Activated CD8-positive, alpha-beta T cell treated with anti-CD3 and anti-CD28 coated beads for 36 hours (primary cell): ENCODE data around the gene SLC9A9. TPM values are rescaled to one million over a fixed set of nuclear protein-coding genes. Genes with fewer than 3 reads are reported as not detected.

Source experiments
- ATAC-seq: fragments of 200-7000 bp; cut with Tn5 transposase; one replicate; pipeline ENCODE4 v1.10.0; 2021; ENCODE audit warnings: mild to moderate bottlenecking, moderate library complexity
- CTCF ChIA-PET: fragments of 350-600 bp; sonication (Branson Sonifier 250); formaldehyde crosslinking; loops from one replicate; lab custom pipeline; 2021; ENCODE audit warnings: antibody characterized with exemption; lab: Charles Lee
- POLR2A ChIA-PET: fragments of 350-600 bp; sonication (Branson Sonifier 250); formaldehyde crosslinking; loops from one replicate; lab custom pipeline; 2021; ENCODE audit warnings: antibody characterized with exemption; lab: Charles Lee
- DNase-seq: peaks from one replicate; pipeline ENCODE4 v3.0.0-alpha.2; 2020
- H3K27ac Mint-ChIP-seq: one replicate; pipeline ENCODE4 v1.8.0; 2021; ENCODE audit warnings: mild to moderate bottlenecking, mixed read lengths
- H3K27me3 Mint-ChIP-seq: one replicate; pipeline ENCODE4 v1.8.0; 2021; ENCODE audit warnings: mixed read lengths
- H3K36me3 Mint-ChIP-seq: one replicate; pipeline ENCODE4 v1.8.0; 2021; ENCODE audit warnings: low read depth, mixed read lengths
- H3K4me1 Mint-ChIP-seq: one replicate; pipeline ENCODE4 v1.8.0; 2021; ENCODE audit warnings: low read depth, mixed read lengths
- H3K4me3 Mint-ChIP-seq: one replicate; pipeline ENCODE4 v1.8.0; 2021; ENCODE audit warnings: mild to moderate bottlenecking, moderate library complexity, mixed read lengths
- H3K9me3 Mint-ChIP-seq: one replicate; pipeline ENCODE4 v1.8.0; 2021; ENCODE audit warnings: mixed read lengths
- intact Hi-C: fragments of 100-400 bp; cut with micrococcal nuclease; formaldehyde crosslinking; loops from one replicate; pipeline ENCODE4 v1.10.0; 2022
- total RNA-seq, 2 experiments: library from RNA; stranded (reverse); gene quantifications; one replicate each; pipeline ENCODE4 v1.2.3, GENCODE V29; 2021
- TF ChIP-seq, protein P1 (sequence below): fragments of 200-600 bp; IDR thresholded peaks from one replicate; pipeline ENCODE4 v1.8.0; 2022; ENCODE audit warnings: antibody characterized with exemption, mild to moderate bottlenecking

The SLC9A9 gene
- total RNA-seq, 2 experiments from 2014 or later, result 1.9 to 2.2 TPM

DNA sequence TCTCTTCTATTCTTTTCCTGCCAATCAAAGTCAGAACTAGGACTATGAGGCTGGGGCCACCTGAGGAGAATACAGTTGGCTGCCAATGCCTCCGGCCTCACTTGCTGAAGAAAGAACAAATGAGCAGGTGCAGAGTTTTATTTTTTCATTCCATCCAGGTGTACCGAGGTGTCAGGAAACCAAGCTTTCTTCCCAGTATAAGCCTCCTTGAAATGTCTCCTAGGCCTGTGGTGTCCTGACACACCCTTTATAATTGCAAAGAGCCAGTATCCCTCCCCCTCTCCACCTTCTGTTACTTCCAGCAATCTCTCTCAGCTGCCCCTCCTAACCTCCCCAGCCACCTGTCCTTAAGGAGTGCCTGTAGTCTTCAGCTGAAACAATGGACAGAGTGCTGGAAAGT lies 127.9 kb downstream of the SLC9A9 start:
- CTCF ChIA-PET, result no interaction called here

DNA sequence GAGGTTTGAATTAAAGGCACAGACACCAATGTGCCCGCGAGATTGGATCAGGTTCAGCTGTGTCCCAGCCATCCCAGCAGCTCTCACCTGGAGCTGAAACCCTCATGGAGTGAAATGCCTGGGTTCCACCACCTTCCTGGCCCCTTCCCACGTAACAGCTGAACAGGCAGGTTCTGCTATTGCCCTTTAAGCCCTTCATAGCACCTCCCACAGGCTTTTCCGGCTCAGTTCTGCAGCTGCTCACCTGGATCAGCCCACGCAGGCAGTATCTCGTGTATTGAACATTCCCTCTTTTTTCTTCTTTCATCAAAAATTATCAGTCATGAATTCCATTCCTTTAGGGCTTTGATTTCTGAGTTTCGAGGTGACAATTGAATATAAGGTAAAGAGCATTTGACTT lies 129.8 kb downstream of the SLC9A9 start:
- ATAC-seq, result no peak
- Mint-ChIP-seq H3K27ac (no peak overlapping the region), H3K4me3 (no peak overlapping the region), H3K36me3 (peaks cover 1% of the 10 kb centered on the region), H3K4me1 (no peaks in the 10 kb centered on the region), H3K9me3 (no peaks in the 10 kb centered on the region), H3K27me3 (no peaks in the 10 kb centered on the region)
- CTCF ChIA-PET, result no interaction called here
- DNase-seq, result no peak
- TF ChIP-seq, protein P1, sequence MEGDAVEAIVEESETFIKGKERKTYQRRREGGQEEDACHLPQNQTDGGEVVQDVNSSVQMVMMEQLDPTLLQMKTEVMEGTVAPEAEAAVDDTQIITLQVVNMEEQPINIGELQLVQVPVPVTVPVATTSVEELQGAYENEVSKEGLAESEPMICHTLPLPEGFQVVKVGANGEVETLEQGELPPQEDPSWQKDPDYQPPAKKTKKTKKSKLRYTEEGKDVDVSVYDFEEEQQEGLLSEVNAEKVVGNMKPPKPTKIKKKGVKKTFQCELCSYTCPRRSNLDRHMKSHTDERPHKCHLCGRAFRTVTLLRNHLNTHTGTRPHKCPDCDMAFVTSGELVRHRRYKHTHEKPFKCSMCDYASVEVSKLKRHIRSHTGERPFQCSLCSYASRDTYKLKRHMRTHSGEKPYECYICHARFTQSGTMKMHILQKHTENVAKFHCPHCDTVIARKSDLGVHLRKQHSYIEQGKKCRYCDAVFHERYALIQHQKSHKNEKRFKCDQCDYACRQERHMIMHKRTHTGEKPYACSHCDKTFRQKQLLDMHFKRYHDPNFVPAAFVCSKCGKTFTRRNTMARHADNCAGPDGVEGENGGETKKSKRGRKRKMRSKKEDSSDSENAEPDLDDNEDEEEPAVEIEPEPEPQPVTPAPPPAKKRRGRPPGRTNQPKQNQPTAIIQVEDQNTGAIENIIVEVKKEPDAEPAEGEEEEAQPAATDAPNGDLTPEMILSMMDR, result no peak
- POLR2A ChIA-PET, result interaction anchor here (0.6 kb wide), 1 partner anchor 609 kb away, joined by 4 read pairs; no protein-coding TSS in a partner anchor
- intact Hi-C loops, result no loop called here

More for the DNA sequence above, 127.9 kb downstream of the SLC9A9 start:
- ATAC-seq (no peak), DNase-seq (no peak)
- Mint-ChIP-seq H3K4me3 (no peak overlapping the region), H3K9me3 (no peaks in the 10 kb centered on the region), H3K27me3 (no peaks in the 10 kb centered on the region), H3K36me3 (peaks cover 1% of the 10 kb centered on the region), H3K27ac (no peak overlapping the region), H3K4me1 (no peaks in the 10 kb centered on the region)
- POLR2A ChIA-PET, result no interaction called here
- TF ChIP-seq, protein P1, result no peak
- intact Hi-C loops, result no loop called here

DNA sequence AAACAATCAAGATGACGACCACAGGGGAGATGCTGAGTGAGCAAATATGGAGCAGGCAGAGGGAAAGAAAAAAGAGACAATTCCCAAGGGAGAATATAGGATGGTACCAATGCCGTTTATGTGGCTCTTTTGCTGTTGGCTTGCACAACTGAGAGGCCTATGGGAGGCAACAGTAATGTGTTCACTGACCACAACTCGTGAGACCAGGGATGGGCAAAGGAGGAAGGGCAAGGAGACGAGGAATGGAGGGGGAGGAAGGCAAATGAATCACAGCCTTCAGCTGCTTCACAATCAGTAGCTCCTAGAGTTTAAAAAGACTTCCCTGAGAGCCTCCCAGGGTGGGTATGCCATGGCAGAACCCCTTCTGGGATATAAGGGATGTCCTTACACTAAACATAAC lies 131.5 kb downstream of the SLC9A9 start:
- Mint-ChIP-seq H3K4me1 (no peaks in the 10 kb centered on the region), H3K9me3 (no peaks in the 10 kb centered on the region), H3K36me3 (peaks cover 1% of the 10 kb centered on the region), H3K27ac (no peak overlapping the region), H3K4me3 (no peak overlapping the region), H3K27me3 (no peaks in the 10 kb centered on the region)
- TF ChIP-seq, protein P1, result no peak
- ATAC-seq (no peak), DNase-seq (no peak)
- ChIA-PET CTCF (no interaction called here), POLR2A (no interaction called here)
- intact Hi-C loops, result no loop called here

DNA sequence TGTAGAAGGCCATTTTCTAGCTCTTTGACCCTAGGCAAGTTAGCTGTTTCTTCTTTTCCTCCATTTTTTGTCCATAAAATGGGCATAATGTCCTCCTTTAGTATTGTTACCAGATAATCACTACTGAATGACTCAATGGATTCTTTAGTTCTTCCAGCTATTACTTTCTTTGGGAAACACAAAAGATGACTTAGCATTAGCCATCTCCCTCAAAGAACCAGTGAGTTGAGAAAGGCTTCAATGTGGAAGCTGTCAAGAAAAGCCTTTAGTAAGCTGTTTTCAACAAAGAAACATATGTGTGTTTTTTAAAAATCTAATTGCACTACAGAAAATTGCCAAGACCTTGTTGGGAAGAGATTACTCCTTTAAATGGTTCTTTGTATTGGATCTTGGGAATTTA lies 135.7 kb downstream of the SLC9A9 start:
- no peak overlapping the region for H3K27ac Mint-ChIP-seq
- no peaks in the 10 kb centered on the region for H3K9me3 Mint-ChIP-seq
- H3K36me3 Mint-ChIP-seq, result no peaks in the 10 kb centered on the region
- no peak for ATAC-seq
- CTCF ChIA-PET, result interaction anchor here (0.8 kb wide), 1 partner anchor 38 kb away, joined by 4 read pairs; no protein-coding TSS in a partner anchor
- intact Hi-C loops, result no loop called here
- H3K4me3 Mint-ChIP-seq, result no peak overlapping the region
- no peak for DNase-seq
- TF ChIP-seq, protein P1, result no peak
- H3K27me3 Mint-ChIP-seq, result no peaks in the 10 kb centered on the region
- POLR2A ChIA-PET, result no interaction called here
- H3K4me1 Mint-ChIP-seq, result no peaks in the 10 kb centered on the region

DNA sequence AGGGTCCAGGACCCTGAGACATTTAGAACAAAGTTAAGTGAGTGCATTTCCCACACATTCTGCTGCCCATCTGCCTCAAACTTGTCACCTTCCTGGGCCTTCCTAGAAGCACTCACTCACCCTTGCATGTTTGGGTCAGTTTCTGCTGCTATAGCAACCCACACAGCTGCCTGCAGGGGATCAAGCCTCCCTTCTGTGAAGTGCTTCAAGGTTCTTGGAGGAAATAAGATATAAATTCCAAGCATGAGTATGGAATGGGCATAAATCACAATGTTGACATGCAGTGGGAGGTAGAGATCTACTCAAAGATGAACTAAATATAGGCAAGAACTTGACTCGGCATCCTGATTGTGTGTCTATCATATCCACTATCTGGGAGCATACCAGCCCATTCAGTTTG lies 140.4 kb downstream of the SLC9A9 start:
- intact Hi-C loops, result no loop called here
- no peak overlapping the region for H3K27ac Mint-ChIP-seq
- ChIA-PET POLR2A (interaction anchor here (0.8 kb wide), 1 partner anchor 9 kb away, joined by 3 read pairs; no protein-coding TSS in a partner anchor), CTCF (no interaction called here)
- H3K9me3 Mint-ChIP-seq, result no peaks in the 10 kb centered on the region
- no peaks in the 10 kb centered on the region for H3K27me3 Mint-ChIP-seq
- no peaks in the 10 kb centered on the region for H3K36me3 Mint-ChIP-seq
- H3K4me1 Mint-ChIP-seq, result no peaks in the 10 kb centered on the region
- DNase-seq (no peak), ATAC-seq (no peak)
- H3K4me3 Mint-ChIP-seq, result no peak overlapping the region
- TF ChIP-seq, protein P1, result no peak
